LNCAP (cell line): Measurements from ENCODE around the gene CCL18.

ENCODE experiments used
- TF ChIP-seq, protein P1 (sequence below): fragments of 450-650 bp; IDR thresholded peaks from 2 replicates; pipeline ENCODE4 v1.5.1; 2017; ENCODE audit warnings: mild to moderate bottlenecking

Gene CCL18

DNA sequence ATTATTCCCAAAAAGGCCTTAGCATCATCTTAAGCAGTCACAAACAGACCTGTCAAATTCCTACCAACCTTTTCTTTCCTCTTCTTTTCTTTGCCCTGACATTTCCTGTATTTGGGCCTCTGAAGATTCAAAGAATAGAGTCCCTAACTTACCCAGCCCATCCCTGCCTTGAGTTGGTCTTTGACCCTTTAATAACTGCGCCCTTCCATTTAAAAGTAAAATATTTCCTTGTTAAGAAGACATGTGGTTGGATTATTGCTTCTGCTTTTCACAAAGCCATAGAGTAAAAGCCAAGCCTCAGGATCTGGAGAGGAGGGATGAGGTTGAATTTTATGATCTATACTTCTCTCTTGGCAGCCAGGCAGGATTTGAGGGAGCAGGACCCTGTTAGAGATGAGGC is 33.1 kb upstream of the CCL18 start:
- TF ChIP-seq, protein P1, sequence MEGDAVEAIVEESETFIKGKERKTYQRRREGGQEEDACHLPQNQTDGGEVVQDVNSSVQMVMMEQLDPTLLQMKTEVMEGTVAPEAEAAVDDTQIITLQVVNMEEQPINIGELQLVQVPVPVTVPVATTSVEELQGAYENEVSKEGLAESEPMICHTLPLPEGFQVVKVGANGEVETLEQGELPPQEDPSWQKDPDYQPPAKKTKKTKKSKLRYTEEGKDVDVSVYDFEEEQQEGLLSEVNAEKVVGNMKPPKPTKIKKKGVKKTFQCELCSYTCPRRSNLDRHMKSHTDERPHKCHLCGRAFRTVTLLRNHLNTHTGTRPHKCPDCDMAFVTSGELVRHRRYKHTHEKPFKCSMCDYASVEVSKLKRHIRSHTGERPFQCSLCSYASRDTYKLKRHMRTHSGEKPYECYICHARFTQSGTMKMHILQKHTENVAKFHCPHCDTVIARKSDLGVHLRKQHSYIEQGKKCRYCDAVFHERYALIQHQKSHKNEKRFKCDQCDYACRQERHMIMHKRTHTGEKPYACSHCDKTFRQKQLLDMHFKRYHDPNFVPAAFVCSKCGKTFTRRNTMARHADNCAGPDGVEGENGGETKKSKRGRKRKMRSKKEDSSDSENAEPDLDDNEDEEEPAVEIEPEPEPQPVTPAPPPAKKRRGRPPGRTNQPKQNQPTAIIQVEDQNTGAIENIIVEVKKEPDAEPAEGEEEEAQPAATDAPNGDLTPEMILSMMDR, result no peak

DNA sequence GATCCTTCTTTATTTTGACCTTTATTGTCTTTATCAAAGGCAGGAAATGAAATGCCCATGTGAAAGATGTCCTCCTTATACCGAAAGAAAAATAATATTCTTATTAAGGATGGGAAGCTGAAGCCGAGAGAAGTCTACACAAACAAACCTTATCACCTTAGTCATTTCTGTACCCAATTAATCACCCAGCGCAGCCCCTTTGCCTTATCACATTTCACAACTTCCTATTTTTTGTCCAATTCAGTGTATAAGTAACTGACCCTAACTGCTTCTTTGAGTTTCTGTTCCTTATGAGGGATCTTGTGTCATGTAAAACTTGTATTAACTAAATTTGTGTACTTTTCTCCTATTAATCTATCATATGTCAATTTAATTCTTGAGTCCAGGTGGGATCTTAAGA is 29.9 kb upstream of the CCL18 start:
- TF ChIP-seq, protein P1, result no peak

DNA sequence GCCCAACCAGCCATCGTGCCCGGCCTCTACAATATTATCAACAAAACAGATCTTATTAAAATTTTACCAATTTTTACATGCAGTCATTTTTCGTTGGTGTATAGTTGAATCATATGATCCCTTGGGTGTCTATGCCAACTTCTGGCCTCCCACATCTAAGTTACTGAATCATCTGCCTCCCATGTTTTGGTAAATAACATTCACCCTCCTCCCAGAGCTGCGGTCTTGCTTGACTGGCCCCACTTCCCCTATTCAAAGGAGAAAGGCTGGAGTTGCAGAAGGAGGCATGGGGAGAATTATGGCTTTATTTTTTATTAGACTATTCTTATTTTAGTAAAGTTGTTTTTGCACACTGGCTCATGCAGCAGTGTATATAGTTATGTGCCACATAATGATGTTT is 27.8 kb upstream of the CCL18 start:
- TF ChIP-seq, protein P1, result no peak

DNA sequence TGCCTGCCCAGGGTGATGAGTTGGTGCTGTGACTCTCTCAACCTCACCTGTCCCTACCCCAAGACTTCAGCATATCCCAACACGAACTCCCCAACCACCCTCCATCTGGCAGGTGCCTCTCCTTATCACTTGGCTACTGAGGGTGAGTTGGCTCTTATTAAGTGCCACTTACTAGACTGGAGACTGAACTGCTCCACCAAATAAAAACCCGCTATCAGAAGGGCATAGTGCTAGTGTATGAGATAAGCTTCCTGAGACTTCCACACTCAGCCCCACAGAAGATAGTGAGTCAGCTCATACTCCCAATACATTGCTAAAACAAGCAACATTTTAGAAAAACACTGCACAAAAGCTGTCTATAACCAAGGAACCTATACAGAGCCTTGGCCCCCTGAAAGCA is 16.0 kb upstream of the CCL18 start:
- TF ChIP-seq, protein P1, result no peak

DNA sequence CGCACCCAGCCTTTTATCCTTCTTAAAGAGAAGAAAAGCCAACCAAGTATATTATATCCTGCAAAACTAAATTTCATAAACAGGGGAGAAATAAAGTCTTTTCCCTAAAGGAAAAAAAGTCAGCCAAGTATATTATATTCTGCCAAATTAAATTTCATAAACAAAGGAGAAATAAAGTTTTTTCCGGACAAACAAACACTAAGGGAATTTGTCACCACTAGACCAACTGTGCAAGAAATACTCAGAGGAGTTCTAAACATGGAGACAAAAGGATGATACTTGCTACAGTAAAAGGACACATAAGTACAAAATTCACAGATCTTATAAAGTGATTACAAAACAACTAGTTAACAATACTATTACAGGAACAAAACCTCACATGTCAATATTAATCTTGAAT is 14.4 kb upstream of the CCL18 start:
- TF ChIP-seq, protein P1, result no peak

DNA sequence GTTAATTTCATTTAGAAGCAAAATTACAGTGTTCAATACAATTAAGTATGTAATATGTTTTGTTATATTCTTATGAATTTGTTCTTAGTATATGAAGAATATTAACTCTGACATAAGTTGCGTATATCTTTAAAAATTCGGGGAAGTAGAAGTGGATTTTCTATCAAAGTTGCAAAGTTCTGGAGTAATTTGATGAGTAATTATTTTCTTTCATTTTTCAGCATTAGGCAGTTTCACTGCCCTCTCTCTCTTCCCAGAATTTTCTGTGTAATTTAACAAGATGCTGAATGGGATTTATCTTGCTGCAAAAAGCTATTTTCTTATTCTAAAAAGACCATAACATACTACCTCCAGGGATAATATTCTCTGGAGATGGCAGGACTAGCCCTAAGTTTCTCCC is 8.9 kb upstream of the CCL18 start:
- TF ChIP-seq, protein P1, result no peak

DNA sequence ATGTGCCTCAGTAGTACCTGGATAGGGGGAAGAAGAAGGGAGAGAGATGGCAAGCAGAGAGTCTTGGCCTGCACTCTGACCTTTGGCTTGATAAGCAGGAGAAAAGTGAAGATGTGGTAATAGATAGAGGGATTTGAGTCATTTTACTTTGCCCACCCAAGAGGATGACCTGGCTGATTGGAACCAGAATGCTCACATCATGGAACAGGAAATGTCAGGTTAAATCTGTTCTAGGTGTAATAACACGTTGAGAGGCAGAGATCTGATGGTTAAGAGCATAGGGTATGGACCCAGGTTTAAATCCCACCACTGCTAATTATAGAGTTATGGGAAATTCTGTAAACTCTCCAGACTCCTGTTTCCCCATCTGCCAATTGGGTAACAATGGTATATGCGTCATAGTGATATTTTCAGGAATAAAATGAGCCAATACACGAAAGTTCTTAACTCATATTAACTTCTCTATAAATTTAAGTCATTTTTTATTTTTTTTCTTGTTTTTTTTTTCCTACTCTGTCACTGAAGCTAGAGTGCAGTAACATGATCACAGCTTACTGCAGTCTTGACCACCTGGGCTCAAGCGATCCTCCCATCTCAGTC is 8.1 kb upstream of the CCL18 start:
- TF ChIP-seq, protein P1, result no peak

DNA sequence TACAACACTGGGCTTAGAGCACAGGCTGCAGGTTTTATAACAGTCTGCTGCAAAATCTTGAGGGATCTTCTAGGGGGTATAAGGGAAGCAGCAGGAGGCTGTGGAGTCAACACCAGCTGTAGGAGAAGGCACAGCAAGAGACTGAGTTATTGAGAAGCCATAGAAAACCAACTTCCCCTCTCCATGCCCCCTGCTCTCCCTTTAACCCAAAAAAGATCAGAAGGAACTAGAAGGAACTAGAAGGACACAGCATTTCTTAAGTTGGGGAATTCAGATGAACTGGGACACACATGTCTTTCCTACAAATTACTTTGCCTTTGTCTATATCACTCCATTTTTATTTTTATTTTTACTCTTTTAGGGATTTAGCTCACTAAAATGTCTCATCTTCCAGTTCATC is 6.2 kb upstream of the CCL18 start:
- TF ChIP-seq, protein P1, result no peak
